Skin of body (tissue), 2 donors: ENCODE data around the gene TUSC2. TPM values are rescaled to one million over a fixed set of nuclear protein-coding genes. Genes with fewer than 3 reads are reported as not detected.
A peak's percentile ranks its signal among the peaks of the same experiment; 100 is the strongest.
"Not testable (repeated sequence)": the region's sequence is repeated elsewhere in the genome, so short reads cannot be mapped to it uniquely, and the experiment has no call there.

ENCODE experiments used
- DNase-seq: peaks from one replicate; lab custom pipeline; 2025; lab: John Stamatoyannopoulos, UW
- total RNA-seq: library from RNA; depleted of rRNA; stranded (reverse); fragments of >200 nt; gene quantifications from one replicate; pipeline ENCODE4 v1.2.3, GENCODE V29; 2014

The TUSC2 gene
- total RNA-seq, 1 donor from 2014 or later = 5.8 TPM

GRCh38 chr3:50295553-50296431 lies 32.2 kb downstream of the TUSC2 start:
- no peak for DNase-seq

GRCh38 chr3:50294492-50295403 lies 33.3 kb downstream of the TUSC2 start:
- DNase-seq = no peak

GRCh38 chr3:50294089-50294488 lies 33.9 kb downstream of the TUSC2 start:
- DNase-seq = no peak

- no peak for DNase-seq
Measured at GRCh38 chr3:50293079-50293801, 34.8 kb downstream of the TUSC2 start.

GRCh38 chr3:50292159-50293078 lies 35.6 kb downstream of the TUSC2 start, which contains the start of gene IFRD2:
TSS of gene IFRD2 (minus strand) at chr3:50292429. CDS start at chr3:50292274, 155 bp downstream.
- peak; percentile 99 for DNase-seq

GRCh38 chr3:50290161-50290641 lies 37.8 kb downstream of the TUSC2 start:
- DNase-seq = no peak

- DNase-seq = no peak
Measured at GRCh38 chr3:50289130-50289529, 38.9 kb downstream of the TUSC2 start.

GRCh38 chr3:50288387-50289007 lies 39.5 kb downstream of the TUSC2 start:
- no peak for DNase-seq

GRCh38 chr3:50287262-50287661 lies 40.8 kb downstream of the TUSC2 start:
- DNase-seq = no peak

GRCh38 chr3:50286322-50287227 lies 41.4 kb downstream of the TUSC2 start:
- DNase-seq = no peak

- not testable (repeated sequence) for DNase-seq
Measured at GRCh38 chr3:50284121-50284520, 43.9 kb downstream of the TUSC2 start.

- no peak for DNase-seq
Measured at GRCh38 chr3:50279255-50280016, 48.6 kb downstream of the TUSC2 start.

- no peak for DNase-seq
Measured at GRCh38 chr3:50278880-50279224, 49.2 kb downstream of the TUSC2 start, which contains the start of gene LSMEM2. TSS of gene LSMEM2 (plus strand) at chr3:50279087. CDS start at chr3:50279114, 27 bp downstream.

GRCh38 chr3:50278123-50278879 lies 49.7 kb downstream of the TUSC2 start:
- DNase-seq = no peak

- DNase-seq = no peak
Measured at GRCh38 chr3:50276762-50277101, 51.3 kb downstream of the TUSC2 start.

- no peak for DNase-seq
Measured at GRCh38 chr3:50275996-50276761, 51.8 kb downstream of the TUSC2 start.
